ENCODE data around the gene PRKAG2.

Gene PRKAG2

DNA sequence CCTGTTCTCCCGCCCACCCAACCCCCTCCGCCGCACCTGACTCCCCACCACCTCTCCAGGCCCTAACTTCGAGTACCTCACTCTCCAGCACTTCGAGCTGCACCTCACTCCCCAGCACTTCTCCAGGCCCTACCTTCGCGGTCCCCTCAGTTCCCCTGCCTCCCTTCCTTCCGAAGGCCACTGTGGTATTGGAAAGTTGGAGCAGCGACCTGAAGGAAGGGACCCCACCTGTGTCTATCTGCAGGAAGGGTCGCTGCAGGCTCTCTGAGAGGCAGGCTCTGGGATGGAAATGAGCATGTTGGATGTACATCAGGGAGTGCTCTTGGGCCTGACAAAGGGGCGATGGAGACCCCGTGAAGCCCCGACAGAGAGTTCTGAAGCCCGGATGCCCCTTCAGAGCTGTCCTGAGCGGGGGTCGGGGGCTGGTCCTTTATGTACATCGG, 122.2 kb downstream of the PRKAG2 start:
- TF ChIP-seq, protein P1, sequence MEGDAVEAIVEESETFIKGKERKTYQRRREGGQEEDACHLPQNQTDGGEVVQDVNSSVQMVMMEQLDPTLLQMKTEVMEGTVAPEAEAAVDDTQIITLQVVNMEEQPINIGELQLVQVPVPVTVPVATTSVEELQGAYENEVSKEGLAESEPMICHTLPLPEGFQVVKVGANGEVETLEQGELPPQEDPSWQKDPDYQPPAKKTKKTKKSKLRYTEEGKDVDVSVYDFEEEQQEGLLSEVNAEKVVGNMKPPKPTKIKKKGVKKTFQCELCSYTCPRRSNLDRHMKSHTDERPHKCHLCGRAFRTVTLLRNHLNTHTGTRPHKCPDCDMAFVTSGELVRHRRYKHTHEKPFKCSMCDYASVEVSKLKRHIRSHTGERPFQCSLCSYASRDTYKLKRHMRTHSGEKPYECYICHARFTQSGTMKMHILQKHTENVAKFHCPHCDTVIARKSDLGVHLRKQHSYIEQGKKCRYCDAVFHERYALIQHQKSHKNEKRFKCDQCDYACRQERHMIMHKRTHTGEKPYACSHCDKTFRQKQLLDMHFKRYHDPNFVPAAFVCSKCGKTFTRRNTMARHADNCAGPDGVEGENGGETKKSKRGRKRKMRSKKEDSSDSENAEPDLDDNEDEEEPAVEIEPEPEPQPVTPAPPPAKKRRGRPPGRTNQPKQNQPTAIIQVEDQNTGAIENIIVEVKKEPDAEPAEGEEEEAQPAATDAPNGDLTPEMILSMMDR (IDR thresholded peaks at IDR 0.05) = no peak

GRCh38 chr7:151754142-151754590, 122.7 kb downstream of the PRKAG2 start:
- TF ChIP-seq, protein P1 (IDR thresholded peaks at IDR 0.05) = peak; percentile 96

DNA sequence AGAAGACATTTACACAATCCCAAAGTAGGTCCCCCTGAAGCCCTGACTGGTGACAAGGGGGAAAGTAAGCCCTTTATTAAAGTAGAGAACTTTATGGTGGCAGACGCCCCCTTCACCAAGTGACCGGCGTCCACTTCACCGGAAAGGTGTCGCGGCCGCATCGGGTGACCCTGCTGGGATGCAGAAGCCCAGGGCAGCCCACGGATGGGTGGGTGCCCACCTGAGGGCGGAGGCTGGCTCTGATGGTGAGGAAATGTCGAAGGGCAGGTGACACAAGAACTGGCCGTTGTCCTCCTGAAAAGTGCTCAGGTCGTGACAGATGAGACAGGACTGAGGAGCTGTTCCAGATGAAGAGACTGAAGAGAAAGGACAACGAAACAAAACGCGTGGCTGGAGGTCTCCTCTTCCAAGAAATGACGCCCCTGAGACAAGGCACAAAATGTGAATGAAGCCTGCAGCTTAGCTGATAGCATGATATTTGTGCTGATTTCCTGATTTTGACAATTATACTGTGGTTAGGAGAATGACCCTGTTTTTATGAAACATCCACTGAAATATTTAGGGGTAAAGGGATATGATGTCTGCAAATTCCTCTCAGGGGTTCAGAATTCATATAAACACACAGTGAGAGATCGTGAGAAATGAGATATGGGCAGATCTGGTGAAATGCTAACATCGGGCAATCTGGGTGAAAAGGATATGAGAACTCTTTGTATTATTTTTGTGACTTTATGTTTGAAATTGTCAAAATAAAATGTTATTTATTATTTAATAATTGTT, 123.9 kb downstream of the PRKAG2 start:
- TF ChIP-seq, protein P1 (IDR thresholded peaks at IDR 0.05) = no peak

- TF ChIP-seq, protein P1 (IDR thresholded peaks at IDR 0.05) = no peak
Measured at GRCh38 chr7:151752037-151752436, 124.9 kb downstream of the PRKAG2 start.

DNA sequence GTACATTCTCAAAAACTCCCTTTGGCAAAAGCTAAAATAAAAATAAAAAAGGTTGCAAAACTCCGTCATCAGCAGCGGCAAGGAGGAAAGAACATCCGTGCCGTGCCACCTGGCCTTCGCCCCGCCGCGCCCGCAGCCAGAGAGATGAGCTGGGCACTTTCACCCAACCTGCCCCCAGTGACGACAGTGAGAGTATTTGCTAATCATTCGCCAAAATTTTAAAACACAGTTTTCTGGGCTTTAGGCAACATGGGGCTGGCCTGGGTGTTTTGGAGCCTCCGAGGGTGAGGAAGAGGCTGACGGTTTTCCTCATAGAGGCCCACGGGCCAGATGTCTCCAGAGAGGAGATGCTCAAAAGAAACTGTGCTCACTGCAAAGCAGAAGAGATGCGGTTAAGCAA, 128.2 kb downstream of the PRKAG2 start:
- TF ChIP-seq, protein P1 (IDR thresholded peaks at IDR 0.05) = no peak

- TF ChIP-seq, protein P1 (IDR thresholded peaks at IDR 0.05) = no peak
Measured at GRCh38 chr7:151745706-151746105, 131.2 kb downstream of the PRKAG2 start.

GRCh38 chr7:151744656-151745638, 132.0 kb downstream of the PRKAG2 start:
- TF ChIP-seq, protein P1 (IDR thresholded peaks at IDR 0.05) = peak; percentile 20; the same call in 1 of the 2 replicates

Measured in LNCAP (cell line).